Activated CD4-positive, alpha-beta T cell treated with anti-CD3 and anti-CD28 coated beads for 36 hours (primary cell): Measurements from ENCODE around the gene NPR1. TPM values are rescaled to one million over a fixed set of nuclear protein-coding genes. Genes with fewer than 3 reads are reported as not detected.
A peak's percentile ranks its signal among the peaks of the same experiment; 100 is the strongest.

Experiments used
- ATAC-seq: fragments of 200-7000 bp; cut with Tn5 transposase; one replicate; pipeline ENCODE4 v1.10.0; 2021; ENCODE audit warnings: mild to moderate bottlenecking, moderate library complexity
- CTCF ChIA-PET: fragments of 350-600 bp; sonication (Branson Sonifier 250); formaldehyde crosslinking; loops from one replicate; lab custom pipeline; 2021; ENCODE audit warnings: antibody characterized with exemption; lab: Charles Lee
- POLR2A ChIA-PET: fragments of 350-600 bp; sonication (Branson Sonifier 250); formaldehyde crosslinking; loops from one replicate; lab custom pipeline; 2021; ENCODE audit warnings: antibody characterized with exemption, inconsistent platforms; lab: Charles Lee
- DNase-seq: peaks from one replicate; pipeline ENCODE4 v3.0.0-alpha.2; 2020
- H3K27ac Mint-ChIP-seq: one replicate; pipeline ENCODE4 v1.8.0; 2021; ENCODE audit warnings: mixed read lengths
- H3K27me3 Mint-ChIP-seq: one replicate; pipeline ENCODE4 v1.8.0; 2021; ENCODE audit warnings: mixed read lengths
- H3K36me3 Mint-ChIP-seq: one replicate; pipeline ENCODE4 v1.8.0; 2021; ENCODE audit warnings: low read depth, mixed read lengths
- H3K4me1 Mint-ChIP-seq: one replicate; pipeline ENCODE4 v1.8.0; 2021; ENCODE audit warnings: mixed read lengths
- H3K4me3 Mint-ChIP-seq: one replicate; pipeline ENCODE4 v1.8.0; 2021; ENCODE audit warnings: mild to moderate bottlenecking, moderate library complexity, mixed read lengths
- H3K9me3 Mint-ChIP-seq: one replicate; pipeline ENCODE4 v1.8.0; 2021; ENCODE audit warnings: low read depth, mixed read lengths
- intact Hi-C, 2 experiments: fragments of 100-400 bp; cut with DNase I in 1 of 2; cut with micrococcal nuclease in 1 of 2; formaldehyde crosslinking; loops; one replicate each; pipeline versions ENCODE4 v1.14.2 to v1.15.1; 2022 to 2024; cut with DNase I, micrococcal nuclease
- total RNA-seq, 2 experiments: library from RNA; stranded (reverse); gene quantifications; one replicate each; pipeline ENCODE4 v1.2.3, GENCODE V29; 2021

NPR1 gene
- total RNA-seq, 2 experiments from 2014 or later, result 0.04 to 0.11 TPM

DNA sequence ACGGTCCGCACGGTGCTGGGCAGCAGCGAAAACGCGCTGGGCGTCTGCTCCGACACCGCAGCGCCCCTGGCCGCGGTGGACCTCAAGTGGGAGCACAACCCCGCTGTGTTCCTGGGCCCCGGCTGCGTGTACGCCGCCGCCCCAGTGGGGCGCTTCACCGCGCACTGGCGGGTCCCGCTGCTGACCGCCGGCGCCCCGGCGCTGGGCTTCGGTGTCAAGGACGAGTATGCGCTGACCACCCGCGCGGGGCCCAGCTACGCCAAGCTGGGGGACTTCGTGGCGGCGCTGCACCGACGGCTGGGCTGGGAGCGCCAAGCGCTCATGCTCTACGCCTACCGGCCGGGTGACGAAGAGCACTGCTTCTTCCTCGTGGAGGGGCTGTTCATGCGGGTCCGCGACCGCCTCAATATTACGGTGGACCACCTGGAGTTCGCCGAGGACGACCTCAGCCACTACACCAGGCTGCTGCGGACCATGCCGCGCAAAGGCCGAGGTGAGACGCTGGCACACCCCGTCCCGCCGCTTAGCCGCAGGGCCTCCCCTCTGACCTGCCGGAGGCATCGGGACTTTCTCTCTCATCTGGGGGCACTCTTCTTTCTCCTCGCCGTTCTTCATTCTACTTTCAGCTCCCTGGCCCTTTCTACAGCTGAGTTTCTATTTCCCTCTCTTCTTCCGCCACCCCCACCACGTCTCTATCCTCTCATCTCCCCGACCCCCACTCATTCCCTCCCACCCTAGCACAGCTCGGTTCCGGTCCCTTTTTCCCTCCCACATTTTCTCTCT lies 1.0 kb downstream of the NPR1 start:
- H3K4me3 Mint-ChIP-seq, result peak overlapping the region; percentile 64
- H3K27ac Mint-ChIP-seq, result no peak overlapping the region
- peaks cover 19% of the 10 kb centered on the region for H3K4me1 Mint-ChIP-seq
- no peaks in the 10 kb centered on the region for H3K36me3 Mint-ChIP-seq
- no peaks in the 10 kb centered on the region for H3K9me3 Mint-ChIP-seq
- H3K27me3 Mint-ChIP-seq, result peaks cover 48% of the 10 kb centered on the region
- intact Hi-C loops, result loop anchor here (2.0 to 10.0 kb wide), 2 partner anchors 95 to 169 kb away; partner anchors contain the start of gene SLC27A3 (in 1 of the 2)
- ATAC-seq, result peak; percentile 48
- ChIA-PET POLR2A (interaction anchor here (0.6 to 0.8 kb wide), 2 partner anchors 25 to 89 kb away, joined by 3 to 4 read pairs; no protein-coding TSS in a partner anchor), CTCF (interaction anchor here (0.5 to 3.3 kb wide), 14 partner anchors 15 to 726 kb away, joined by 3 to 21 read pairs (median 3); partner anchors contain the start of gene RAB13)
- DNase-seq, result peak; percentile 57

DNA sequence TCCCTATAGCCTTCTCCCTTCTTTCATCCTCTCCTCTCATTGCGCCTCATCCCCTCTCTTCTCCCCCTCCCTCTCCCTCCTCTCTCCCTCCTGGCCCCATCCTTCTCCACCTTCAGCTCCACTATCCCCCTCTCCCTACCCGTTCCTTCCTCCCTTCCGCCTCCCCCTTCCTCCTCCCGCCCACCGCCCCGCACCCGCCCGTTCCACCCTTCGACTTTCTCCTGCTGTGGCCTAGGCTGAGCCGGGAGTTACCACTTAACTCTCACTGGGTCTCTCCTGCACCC lies 1.6 kb downstream of the NPR1 start:
- Mint-ChIP-seq H3K27ac (no peak overlapping the region), H3K36me3 (no peaks in the 10 kb centered on the region), H3K4me3 (peak overlapping the region; percentile 64), H3K9me3 (no peaks in the 10 kb centered on the region), H3K27me3 (peaks cover 48% of the 10 kb centered on the region), H3K4me1 (peaks cover 19% of the 10 kb centered on the region)
- no peak for ATAC-seq
- no peak for DNase-seq
- POLR2A ChIA-PET, result no interaction called here
- CTCF ChIA-PET, result interaction anchor here (0.5 to 3.3 kb wide), 10 partner anchors 20 to 726 kb away, joined by 3 to 21 read pairs (median 3); partner anchors contain the start of gene RAB13
- intact Hi-C loops, result no loop called here

DNA sequence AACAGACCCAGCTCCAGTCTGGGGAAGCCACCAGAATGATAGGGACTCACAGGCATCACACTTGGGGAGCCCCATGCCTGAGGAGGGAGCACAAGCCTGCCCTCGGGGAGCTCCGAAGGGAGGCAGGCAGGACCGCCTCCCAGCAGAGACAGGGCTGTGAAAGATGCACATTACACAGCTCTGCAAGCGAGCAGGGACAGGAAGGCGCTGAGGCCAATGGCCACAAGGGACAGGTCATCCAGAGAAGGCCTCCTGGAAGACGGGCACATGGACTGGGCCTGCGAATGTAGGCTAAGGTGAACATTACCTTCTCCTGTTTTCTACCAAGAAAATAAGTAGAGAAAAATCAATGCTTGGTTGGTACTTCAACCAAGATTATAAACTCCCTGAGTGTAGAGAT lies 4.2 kb downstream of the NPR1 start:
- H3K27ac Mint-ChIP-seq, result no peak overlapping the region
- H3K9me3 Mint-ChIP-seq, result no peaks in the 10 kb centered on the region
- H3K27me3 Mint-ChIP-seq, result peaks cover 36% of the 10 kb centered on the region
- CTCF ChIA-PET, result interaction anchor here (0.7 to 2.1 kb wide), 2 partner anchors 68 to 107 kb away, joined by 3 to 7 read pairs; no protein-coding TSS in a partner anchor
- DNase-seq (no peak), ATAC-seq (no peak)
- POLR2A ChIA-PET, result interaction anchor here (0.5 kb wide), 1 partner anchor 9 kb away, joined by 3 read pairs; no protein-coding TSS in a partner anchor
- intact Hi-C loops, result no loop called here
- peaks cover 15% of the 10 kb centered on the region for H3K4me1 Mint-ChIP-seq
- no peak overlapping the region for H3K4me3 Mint-ChIP-seq
- H3K36me3 Mint-ChIP-seq, result no peaks in the 10 kb centered on the region

- Mint-ChIP-seq H3K4me3 (no peak overlapping the region), H3K4me1 (peaks cover 4% of the 10 kb centered on the region), H3K9me3 (no peaks in the 10 kb centered on the region), H3K27me3 (peaks cover 25% of the 10 kb centered on the region), H3K27ac (no peak overlapping the region), H3K36me3 (no peaks in the 10 kb centered on the region)
- intact Hi-C loops, result no loop called here
- ChIA-PET POLR2A (no interaction called here), CTCF (interaction anchor here (0.6 kb wide), 1 partner anchor 18 kb away, joined by 3 read pairs; no protein-coding TSS in a partner anchor)
- DNase-seq (no peak), ATAC-seq (no peak)
These were observed 5.4 kb downstream of the NPR1 start for GRCh38 chr1:153683854-153684253.

GRCh38 chr1:153684892-153685291 lies 6.4 kb downstream of the NPR1 start:
- H3K9me3 Mint-ChIP-seq, result no peaks in the 10 kb centered on the region
- ChIA-PET CTCF (interaction anchor here (0.6 kb wide), 1 partner anchor 302 kb away, joined by 3 read pairs; no protein-coding TSS in a partner anchor), POLR2A (interaction anchor here (0.7 kb wide), 1 partner anchor 281 kb away, joined by 3 read pairs; no protein-coding TSS in a partner anchor)
- intact Hi-C loops, result no loop called here
- no peak for DNase-seq
- peaks cover 22% of the 10 kb centered on the region for H3K27me3 Mint-ChIP-seq
- no peaks in the 10 kb centered on the region for H3K36me3 Mint-ChIP-seq
- peaks cover under 1% of the 10 kb centered on the region for H3K4me1 Mint-ChIP-seq
- ATAC-seq, result no peak
- no peak overlapping the region for H3K27ac Mint-ChIP-seq
- no peak overlapping the region for H3K4me3 Mint-ChIP-seq

DNA sequence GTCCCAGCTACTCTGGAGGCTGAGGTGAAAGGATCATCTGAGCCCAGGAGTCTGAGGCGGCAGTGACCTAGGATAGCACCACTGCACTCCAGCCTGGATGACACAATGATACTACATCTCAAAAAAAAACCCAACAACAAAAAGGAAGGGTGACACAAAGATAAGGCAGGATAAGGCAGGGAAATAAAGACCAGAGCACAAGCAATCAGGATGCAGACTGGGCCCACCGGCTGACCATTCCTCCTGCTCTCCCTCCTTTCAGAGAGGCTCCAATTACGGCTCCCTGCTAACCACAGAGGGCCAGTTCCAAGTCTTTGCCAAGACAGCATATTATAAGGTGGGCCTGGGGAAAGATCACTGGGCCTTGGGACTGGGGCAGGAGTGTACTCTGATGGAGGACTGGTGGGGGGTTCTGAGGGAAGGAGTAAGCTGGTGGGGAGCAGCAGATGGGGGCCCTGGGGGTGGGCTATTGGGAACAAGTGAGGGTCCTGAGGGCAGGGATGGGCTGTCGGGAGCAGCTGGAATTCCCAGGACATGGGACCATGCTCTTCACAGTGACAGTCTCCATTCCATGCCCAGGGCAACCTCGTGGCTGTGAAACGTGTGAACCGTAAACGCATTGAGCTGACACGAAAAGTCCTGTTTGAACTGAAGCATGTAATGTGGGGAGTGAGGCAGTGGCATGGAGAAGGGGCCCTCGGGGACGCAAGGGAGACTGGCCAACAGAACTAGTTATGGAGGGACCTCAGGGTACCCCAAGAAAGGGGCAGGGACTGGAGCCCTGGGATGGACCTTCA lies 7.3 kb downstream of the NPR1 start:
- H3K27ac Mint-ChIP-seq, result no peak overlapping the region
- ChIA-PET CTCF (interaction anchor here (0.6 kb wide), 2 partner anchors 301 to 1683 kb away, joined by 3 to 4 read pairs; no protein-coding TSS in a partner anchor), POLR2A (interaction anchor here (0.6 to 0.7 kb wide), 2 partner anchors 124 to 280 kb away, joined by 3 read pairs; no protein-coding TSS in a partner anchor)
- no peaks in the 10 kb centered on the region for H3K4me1 Mint-ChIP-seq
- no peak overlapping the region for H3K4me3 Mint-ChIP-seq
- H3K36me3 Mint-ChIP-seq, result no peaks in the 10 kb centered on the region
- no peak for DNase-seq
- intact Hi-C loops, result no loop called here
- H3K9me3 Mint-ChIP-seq, result no peaks in the 10 kb centered on the region
- peaks cover 15% of the 10 kb centered on the region for H3K27me3 Mint-ChIP-seq
- no peak for ATAC-seq

DNA sequence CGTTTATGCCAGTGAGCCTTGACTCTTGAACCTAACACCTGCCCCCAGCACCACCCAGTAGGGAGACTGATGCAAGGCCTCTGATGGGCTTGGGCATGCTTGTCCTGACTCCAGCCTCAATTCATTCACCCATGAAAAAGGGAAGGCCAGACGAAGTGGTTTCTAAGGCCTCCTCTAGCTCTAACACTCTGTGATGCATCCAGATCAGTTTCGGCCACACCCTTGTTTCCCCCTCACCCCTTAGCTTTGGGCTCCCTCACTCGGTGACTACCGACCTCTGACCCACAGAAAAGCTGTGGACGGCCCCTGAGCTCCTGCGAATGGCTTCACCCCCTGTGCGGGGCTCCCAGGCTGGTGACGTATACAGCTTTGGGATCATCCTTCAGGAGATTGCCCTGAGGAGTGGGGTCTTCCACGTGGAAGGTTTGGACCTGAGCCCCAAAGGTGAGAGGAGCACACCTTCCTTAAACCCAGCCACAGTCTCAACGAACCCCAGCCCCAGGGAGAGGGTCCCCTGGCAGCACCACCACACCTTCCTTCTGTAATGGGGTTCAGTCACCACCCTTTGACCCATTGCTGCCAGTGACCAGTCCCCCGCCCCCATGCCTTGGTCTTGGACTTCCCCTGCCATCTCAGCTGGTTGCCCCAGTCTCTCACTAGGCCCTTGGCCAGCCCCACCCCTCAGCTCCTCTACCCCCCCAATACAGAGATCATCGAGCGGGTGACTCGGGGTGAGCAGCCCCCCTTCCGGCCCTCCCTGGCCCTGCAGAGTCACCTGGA lies 9.0 kb downstream of the NPR1 start:
- POLR2A ChIA-PET, result no interaction called here
- CTCF ChIA-PET, result no interaction called here
- peaks cover 5% of the 10 kb centered on the region for H3K27me3 Mint-ChIP-seq
- H3K4me1 Mint-ChIP-seq, result no peaks in the 10 kb centered on the region
- no peak overlapping the region for H3K4me3 Mint-ChIP-seq
- H3K9me3 Mint-ChIP-seq, result no peaks in the 10 kb centered on the region
- intact Hi-C loops, result no loop called here
- H3K27ac Mint-ChIP-seq, result no peak overlapping the region
- H3K36me3 Mint-ChIP-seq, result no peaks in the 10 kb centered on the region
- DNase-seq (no peak), ATAC-seq (no peak)

DNA sequence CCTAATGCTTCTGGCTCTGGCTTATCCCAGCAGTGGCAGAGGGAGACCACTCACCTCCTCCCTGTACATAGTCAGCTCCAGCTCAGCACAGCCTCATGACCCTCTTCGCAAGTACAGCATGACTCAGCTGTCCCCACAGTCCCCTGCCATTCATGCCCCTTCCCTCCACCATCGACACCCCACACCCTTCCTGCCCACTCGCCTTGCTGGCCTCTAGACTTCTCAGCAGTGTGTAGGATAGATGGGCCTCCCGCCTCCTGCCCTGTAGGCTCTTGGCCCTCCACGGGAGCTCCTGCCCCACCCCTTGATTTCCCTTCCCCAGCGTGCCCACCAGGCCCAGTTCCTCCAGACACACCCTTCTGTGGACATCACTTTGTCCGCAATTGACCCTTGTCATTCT lies 9.8 kb downstream of the NPR1 start:
- no peak for ATAC-seq
- CTCF ChIA-PET, result no interaction called here
- no peaks in the 10 kb centered on the region for H3K9me3 Mint-ChIP-seq
- H3K4me1 Mint-ChIP-seq, result no peaks in the 10 kb centered on the region
- H3K27ac Mint-ChIP-seq, result no peak overlapping the region
- H3K27me3 Mint-ChIP-seq, result peaks cover 5% of the 10 kb centered on the region
- POLR2A ChIA-PET, result no interaction called here
- intact Hi-C loops, result no loop called here
- H3K4me3 Mint-ChIP-seq, result no peak overlapping the region
- DNase-seq, result no peak
- no peaks in the 10 kb centered on the region for H3K36me3 Mint-ChIP-seq

- Mint-ChIP-seq H3K27me3 (peaks cover 3% of the 10 kb centered on the region), H3K36me3 (no peaks in the 10 kb centered on the region), H3K4me3 (no peak overlapping the region), H3K9me3 (no peaks in the 10 kb centered on the region), H3K27ac (no peak overlapping the region), H3K4me1 (no peaks in the 10 kb centered on the region)
- ChIA-PET CTCF (interaction anchor here (0.5 kb wide), 1 partner anchor 22 kb away, joined by 3 read pairs; no protein-coding TSS in a partner anchor), POLR2A (no interaction called here)
- ATAC-seq, result no peak
- DNase-seq, result no peak
- intact Hi-C loops, result no loop called here
These were observed 10.3 kb downstream of the NPR1 start for GRCh38 chr1:153688736-153689328.

DNA sequence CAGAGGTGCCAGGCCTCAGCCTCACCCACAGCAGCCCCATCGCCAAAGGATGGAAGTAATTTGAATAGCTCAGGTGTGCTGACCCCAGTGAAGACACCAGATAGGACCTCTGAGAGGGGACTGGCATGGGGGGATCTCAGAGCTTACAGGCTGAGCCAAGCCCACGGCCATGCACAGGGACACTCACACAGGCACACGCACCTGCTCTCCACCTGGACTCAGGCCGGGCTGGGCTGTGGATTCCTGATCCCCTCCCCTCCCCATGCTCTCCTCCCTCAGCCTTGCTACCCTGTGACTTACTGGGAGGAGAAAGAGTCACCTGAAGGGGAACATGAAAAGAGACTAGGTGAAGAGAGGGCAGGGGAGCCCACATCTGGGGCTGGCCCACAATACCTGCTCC lies 15.0 kb downstream of the NPR1 start:
- H3K27ac Mint-ChIP-seq, result no peak overlapping the region
- H3K4me1 Mint-ChIP-seq, result no peaks in the 10 kb centered on the region
- ChIA-PET POLR2A (no interaction called here), CTCF (interaction anchor here (1.4 kb wide), 1 partner anchor 17 kb away, joined by 4 read pairs; no protein-coding TSS in a partner anchor)
- H3K36me3 Mint-ChIP-seq, result no peaks in the 10 kb centered on the region
- DNase-seq, result no peak
- H3K9me3 Mint-ChIP-seq, result no peaks in the 10 kb centered on the region
- H3K4me3 Mint-ChIP-seq, result no peak overlapping the region
- intact Hi-C loops, result no loop called here
- ATAC-seq, result no peak
- H3K27me3 Mint-ChIP-seq, result peaks cover 3% of the 10 kb centered on the region
